VCaP (cell line): ENCODE data around the gene GOLGA6L22.
"Not testable (repeated sequence)": the region's sequence is repeated elsewhere in the genome, so short reads cannot be mapped to it uniquely, and the experiment has no call there.

Source experiments
- H3K27ac ChIP-seq: fragments of 450-650 bp; 2 replicates; pipeline ENCODE4 v1.5.1; 2017

Gene GOLGA6L22, protein sequence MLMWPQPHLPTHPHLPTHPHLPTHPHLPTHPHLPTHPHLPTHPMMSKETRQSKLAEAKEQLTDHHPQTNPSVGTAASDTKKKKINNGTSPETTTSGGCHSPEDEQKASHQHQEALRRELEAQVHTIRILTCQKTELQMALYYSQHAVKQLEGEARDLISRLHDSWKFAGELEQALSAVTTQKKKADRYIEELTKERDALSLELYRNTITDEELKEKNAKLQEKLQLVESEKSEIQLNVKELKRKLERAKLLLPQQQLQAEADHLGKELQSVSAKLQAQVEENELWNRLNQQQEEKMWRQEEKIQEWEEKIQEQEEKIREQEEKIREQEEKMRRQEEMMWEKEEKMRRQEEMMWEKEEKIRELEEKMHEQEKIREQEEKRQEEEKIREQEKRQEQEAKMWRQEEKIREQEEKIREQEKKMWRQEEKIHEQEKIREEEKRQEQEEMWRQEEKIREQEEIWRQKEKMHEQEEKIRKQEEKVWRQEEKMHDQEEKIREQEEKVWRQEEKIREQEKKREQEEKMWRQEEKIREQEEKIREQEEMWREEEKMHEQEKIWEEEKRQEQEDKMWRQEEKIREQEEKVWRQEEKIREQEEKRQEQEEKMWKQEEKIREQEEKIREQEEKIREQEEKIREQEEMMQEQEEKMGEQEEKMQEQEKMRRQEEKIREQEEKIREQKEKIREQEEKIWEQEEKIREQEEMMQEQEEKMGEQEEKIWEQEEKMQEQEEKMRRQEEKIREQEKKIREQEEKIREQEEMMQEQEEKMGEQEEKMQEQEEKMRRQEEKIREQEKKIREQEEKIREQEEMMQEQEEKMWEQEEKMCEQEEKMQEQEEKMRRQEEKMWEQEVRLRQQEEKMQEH

DNA sequence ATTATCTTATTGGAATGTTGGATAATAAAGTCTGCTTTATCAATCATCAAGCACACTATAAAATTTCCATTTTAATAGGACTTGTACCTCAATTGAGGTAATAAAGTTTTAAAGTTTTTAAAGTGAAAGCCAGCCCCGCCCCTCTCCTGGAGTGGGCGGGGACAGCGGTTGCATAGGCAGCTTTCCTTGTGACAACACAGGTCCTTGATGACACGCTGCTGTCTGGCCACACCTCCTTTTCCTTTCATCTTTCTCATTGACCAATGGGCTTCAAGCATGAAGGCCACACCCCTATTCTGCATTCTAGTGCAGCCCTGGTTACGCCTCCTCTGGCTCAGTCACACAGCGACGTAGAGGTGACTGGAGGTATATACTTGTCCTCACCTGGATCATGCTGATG lies at the start of gene GOLGA6L22:
Gene GOLGA6L22 (plus strand): TSS at position 301 of the 400 bp plus-strand sequence. CDS start 91 bp downstream, at position 392.
- H3K27ac ChIP-seq, result not testable (repeated sequence)

DNA sequence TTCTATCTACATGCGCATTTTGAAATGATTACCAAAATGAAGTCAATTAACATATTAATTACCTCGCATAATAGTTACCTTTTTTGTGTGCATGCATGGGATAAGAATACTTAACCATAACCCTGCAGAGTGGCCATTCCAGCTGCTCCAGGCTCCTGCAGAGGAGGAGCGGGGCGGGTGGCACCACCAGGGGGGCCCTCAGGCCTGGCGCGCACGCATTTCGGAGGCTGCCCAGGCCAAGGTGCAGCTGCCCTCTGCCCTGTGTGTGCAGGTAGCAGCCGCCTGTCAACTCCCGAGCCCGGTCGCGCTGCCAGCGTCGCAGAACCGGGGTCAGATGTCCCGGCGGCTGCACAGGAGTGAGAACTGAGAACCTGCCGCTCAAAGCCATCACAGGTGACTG lies 41.4 kb upstream of the GOLGA6L22 start:
- not testable (repeated sequence) for H3K27ac ChIP-seq

DNA sequence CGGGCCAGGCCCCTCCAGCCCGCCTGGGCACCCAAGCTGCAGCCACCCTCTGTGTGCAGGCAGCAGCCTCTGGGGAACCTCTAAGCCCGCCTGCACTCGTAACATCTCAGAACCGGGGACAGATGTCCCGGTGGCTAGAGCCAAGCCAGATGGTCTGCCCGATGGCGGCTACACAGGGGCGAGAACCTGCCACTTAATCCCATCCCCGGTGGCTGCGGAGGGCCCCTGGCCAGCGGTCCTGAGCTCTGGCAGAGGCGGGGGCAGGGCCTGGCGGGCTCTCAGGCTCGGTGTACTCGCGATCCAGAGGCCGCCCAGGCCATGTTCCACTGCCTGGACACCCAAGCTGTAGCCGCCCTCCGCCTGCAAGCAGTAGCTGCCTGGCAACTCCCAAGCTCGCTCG lies 40.9 kb upstream of the GOLGA6L22 start:
- H3K27ac ChIP-seq, result not testable (repeated sequence)

DNA sequence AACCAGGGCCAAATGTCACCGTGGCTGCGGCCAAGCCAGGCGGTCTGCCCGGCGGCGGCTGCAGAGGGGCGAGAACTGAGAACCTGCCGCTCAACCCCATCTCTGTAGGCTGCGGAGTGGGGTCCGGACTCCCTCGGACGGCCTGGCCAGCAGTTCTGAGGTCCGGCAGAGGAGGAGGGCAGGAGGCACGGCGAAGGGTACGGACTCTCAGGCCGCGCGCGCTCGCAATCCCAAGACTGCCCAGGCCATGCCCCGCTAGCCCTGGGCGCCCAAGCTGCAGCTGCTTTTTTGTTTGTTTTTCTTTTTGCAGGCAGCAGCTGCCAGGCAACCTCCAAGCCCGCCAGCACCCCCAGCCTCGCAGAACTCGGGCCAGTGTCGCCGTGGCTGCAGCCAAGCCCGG lies 40.5 kb upstream of the GOLGA6L22 start:
- not testable (repeated sequence) for H3K27ac ChIP-seq

DNA sequence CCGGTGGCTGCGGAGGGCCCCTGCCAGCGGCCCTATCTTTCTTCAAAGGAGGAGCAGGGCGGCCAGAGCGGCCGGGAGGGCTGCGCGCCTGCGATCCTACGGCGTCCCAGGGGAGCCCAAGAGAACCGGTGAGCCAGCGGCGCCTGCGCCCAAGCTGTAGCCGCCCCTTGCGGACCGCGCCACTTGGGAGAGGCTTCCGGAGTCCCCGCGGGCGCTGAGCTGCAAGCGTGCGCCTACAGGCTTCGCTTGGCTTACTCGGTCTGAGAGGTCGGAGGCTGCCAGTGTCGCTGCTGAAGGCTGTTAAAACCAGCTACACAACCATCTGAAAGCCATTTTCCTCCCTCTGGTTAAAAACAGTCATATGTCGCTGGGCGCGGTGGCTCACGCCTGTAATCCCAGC lies 40.0 kb upstream of the GOLGA6L22 start:
- H3K27ac ChIP-seq, result not testable (repeated sequence)

DNA sequence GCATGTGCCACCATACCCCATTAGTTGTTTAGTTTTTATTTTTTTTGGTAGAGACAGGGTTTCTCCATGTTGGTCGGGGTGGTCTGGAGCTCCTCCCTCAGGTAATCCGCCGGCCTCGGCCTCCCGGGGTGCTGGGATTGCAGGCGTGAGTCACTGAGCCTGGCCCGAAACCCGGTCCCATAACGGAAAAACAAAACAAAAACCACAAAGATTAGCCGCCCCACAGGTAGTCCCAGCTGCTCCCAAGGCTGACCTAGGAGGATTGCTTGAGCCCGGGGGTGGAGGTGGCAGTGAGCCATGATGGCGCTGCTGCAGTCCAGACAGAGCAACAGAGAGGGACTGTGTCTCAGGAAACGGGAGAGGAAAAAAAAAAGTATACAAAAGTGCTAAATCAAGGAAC lies 38.4 kb upstream of the GOLGA6L22 start:
- not testable (repeated sequence) for H3K27ac ChIP-seq

DNA sequence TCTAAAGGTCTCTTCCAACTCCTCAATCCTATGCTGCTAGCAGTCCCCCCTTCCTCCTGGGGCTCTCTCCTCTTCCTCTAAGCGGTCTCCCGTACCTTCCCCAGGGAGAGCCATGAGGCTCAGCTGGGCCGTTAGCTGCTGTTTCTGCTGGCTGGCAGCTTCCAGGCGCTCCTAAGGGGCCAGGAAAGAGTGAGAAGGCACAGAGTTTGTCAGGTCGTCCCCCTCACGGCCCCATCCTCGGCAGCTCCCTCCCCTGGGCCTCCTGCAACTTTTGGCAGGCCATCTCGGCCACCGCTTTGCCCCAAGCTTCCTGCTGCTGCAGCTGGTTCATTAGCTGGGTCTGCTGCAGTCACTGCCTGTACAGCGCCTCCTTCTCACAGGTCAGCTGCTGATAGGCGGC lies 29.3 kb upstream of the GOLGA6L22 start:
- H3K27ac ChIP-seq, result not testable (repeated sequence)

DNA sequence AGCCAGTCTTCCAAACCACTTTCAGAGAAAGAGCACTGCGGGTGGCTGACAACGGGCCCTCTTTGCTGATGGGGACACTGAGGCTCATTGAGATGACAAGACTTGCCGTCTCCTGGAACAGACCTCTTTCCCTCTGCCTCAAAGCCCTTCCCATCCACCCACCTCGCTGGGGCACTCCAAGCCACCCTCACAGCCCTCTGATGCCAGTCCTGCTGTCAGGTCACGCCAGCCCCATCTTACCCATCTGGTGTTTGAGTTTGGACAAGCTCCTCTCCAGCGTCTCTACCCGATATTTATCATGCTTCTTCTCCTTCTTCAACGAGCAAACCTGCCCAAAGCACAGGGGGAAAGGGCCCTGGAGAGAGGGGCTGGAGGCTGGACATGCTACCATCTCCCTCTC lies 27.0 kb upstream of the GOLGA6L22 start:
- H3K27ac ChIP-seq, result not testable (repeated sequence)

DNA sequence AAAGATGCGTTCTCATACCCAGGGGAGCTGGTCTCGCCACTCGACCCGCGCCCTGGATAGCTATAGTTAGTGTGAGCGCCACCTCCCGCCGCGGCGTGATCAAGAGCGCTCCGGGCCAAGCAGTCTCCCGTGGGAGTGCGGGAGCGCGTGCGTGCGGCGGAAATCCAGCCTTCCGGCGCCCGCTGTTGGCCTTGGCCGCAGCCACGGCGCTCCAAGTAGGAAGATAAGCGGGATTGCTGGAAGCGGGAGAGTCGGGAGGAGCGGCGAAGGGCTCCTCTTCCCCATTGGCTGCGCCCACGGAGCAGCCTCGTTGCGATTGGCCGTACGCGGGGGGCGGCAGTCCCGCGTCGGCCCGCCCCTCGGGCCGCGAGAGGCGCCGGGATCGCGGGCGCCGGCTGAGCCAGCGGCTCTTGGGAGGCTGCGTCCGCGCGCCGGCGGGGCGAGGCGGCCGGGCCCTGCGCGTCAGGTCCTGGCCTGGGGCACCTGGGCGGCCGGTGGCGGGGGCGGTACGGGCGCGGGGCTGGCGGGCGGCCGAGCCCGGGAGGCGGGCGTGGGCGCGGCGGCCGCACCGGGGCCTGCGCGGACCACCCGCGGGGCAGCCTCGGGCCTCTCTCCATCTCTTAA lies 35.9 kb downstream of the GOLGA6L22 start:
- H3K27ac ChIP-seq, result not testable (repeated sequence)

DNA sequence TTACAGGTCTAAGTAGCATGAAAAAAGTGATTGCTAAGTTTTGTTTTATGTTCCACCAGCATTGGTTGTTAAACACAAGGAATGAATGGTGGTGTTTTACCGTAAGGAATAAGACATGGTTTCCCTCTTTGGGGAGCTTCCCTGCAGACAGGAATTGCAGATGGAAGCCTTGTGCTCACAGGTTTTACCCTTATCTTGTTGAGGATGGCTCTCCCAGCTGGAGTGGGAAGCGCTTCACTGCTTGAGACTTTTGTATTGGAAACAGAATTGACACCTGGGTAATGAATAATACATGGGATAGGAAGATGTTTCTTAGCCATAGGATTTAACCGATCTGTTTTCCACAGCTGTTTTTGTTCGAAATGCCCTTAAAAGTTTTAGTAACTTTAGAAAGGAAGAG lies 38.5 kb downstream of the GOLGA6L22 start:
- H3K27ac ChIP-seq, result not testable (repeated sequence)

DNA sequence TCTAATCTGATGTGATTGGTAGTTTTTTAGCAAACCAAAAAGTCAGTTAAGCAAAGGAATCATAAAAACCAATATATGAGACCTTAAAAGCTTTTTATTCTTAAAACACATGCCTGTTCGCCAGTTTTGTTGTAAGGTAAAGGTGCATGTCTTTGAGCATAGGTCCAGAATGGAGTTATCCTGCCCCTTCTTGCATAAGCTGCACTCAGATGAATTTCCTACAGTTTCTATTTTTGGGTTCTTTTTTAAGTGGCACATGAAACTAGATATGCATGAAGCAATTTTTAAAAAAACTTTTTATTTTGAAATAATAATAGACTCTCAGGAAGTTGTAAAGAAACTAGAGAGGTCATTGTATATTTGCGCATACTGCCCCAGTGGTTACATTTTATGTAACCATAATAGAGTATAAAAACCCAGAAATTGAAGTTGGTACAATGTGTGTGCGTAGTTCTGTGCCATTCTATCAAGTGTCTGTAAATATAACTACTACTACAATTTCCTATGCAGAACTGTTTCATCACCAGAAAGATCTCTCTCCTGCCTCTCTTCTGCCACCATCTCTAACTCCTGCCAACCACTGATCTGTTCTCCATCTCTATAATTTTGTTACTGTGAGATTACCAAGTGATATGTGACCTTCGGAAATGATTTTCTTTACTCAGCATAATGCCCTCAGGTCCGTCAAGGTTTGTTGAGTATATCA lies 39.7 kb downstream of the GOLGA6L22 start:
- H3K27ac ChIP-seq, result not testable (repeated sequence)

DNA sequence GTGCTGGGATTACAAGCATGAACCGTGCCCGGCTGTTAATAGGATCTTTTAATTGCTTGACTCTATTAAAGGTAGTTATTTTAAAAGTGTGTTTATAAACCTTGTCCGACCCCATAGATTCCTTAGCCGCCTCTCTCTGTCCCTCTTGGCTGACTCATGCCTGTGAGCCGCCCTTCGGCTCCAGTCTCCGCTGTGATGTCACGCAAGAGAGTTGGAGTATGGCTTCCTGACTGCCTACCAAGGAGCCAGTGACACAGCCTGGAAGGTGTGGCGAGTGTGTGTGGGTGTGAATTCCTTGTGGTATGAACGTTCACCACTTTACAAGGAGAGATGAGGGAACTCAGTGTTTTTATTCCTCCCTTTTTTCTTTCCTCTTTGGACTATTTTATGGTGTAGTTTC lies 43.6 kb downstream of the GOLGA6L22 start:
- H3K27ac ChIP-seq, result not testable (repeated sequence)

DNA sequence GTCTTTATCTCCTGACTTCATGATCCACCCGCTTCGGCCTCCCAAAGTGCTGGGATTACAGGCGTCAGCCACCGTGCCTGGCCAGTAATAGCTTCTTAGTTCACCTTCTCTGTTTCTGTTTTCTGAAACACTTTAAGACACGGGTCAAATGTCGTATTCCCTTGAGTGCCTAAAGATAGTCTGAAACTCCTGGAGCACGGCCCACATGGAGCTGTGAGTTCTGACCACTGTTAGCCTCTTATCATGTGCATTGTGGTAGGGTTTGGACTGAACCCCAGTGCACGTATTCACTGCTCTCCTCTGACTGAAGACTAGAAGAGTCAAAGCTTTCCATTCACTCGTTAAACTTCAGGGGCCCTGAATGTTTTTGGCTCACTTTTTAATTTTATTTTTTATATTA lies 48.3 kb downstream of the GOLGA6L22 start:
- H3K27ac ChIP-seq, result not testable (repeated sequence)

DNA sequence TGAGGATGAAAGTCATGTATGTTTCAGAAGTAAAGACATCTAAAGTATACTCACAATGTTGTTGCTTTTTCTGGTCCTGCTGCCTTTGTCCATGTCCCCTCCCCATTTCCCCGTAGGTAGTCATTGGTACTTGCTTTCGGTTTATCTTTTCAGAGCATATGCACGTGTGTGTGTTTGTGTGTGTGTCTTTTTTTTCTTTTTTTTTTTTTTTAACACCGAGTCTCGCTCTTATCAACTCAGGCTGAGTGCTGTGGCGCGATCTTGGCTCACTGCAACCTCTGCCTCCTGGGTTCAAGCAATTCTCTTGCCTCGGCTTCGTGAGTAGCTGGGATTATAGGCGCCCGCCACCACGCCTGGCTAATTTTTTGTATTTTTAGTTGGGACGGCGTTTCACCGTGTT lies 57.4 kb downstream of the GOLGA6L22 start:
- H3K27ac ChIP-seq, result not testable (repeated sequence)
